Psoas muscle (tissue), 8 donors: ENCODE measurements around the gene ARL15. TPM values are rescaled to one million over a fixed set of nuclear protein-coding genes. Genes with fewer than 3 reads are reported as not detected.
"Not testable (repeated sequence)": the region's sequence is repeated elsewhere in the genome, so short reads cannot be mapped to it uniquely, and the experiment has no call there.

Experiments
- ATAC-seq, 4 donors: fragments of 200-7000 bp; cut with Tn5 transposase; one replicate each; pipeline ENCODE4 v1.9.1; 2020; ENCODE audit warnings: moderate library complexity in 3 of 4, mild to moderate bottlenecking in 2 of 4
- DNase-seq, 2 donors: peaks; one replicate each; pipeline ENCODE4 v3.0.0-alpha.2; 2020
- H3K27ac ChIP-seq: fragments of 200-600 bp; one replicate; pipeline ENCODE4 v1.8.0; 2022
- H3K27me3 ChIP-seq, 3 donors: fragments of 200-600 bp in 1 of 3; one replicate each; pipeline versions ENCODE4 v1.6.1 to v1.8.0; 2013 to 2022; ENCODE audit warnings: low read length in 2 of 3, mild to moderate bottlenecking in 2 of 3, moderate library complexity in 1 of 3; ENCODE audit not compliant: insufficient read depth in 3 of 3
- H3K36me3 ChIP-seq, 2 donors: fragments of 200-600 bp in 1 of 2; one replicate each; pipeline versions ENCODE4 v1.6.1 to v1.8.0; 2013 to 2022; ENCODE audit warnings: low read depth in 1 of 2, mild to moderate bottlenecking in 1 of 2, moderate library complexity in 1 of 2; ENCODE audit not compliant: insufficient read depth in 1 of 2
- H3K4me1 ChIP-seq: fragments of 200-600 bp; one replicate; pipeline ENCODE4 v1.8.0; 2022
- H3K4me3 ChIP-seq: fragments of 200-600 bp; one replicate; pipeline ENCODE4 v1.8.0; 2022; ENCODE audit warnings: mild to moderate bottlenecking
- H3K9me3 ChIP-seq: fragments of 200-600 bp; one replicate; pipeline ENCODE4 v1.8.0; 2022
- CTCF ChIP-seq: fragments of 200-600 bp; IDR thresholded peaks from one replicate; pipeline ENCODE4 v1.8.0; 2022; ENCODE audit warnings: antibody characterized with exemption
- WGBS, 3 donors: extraction: QIAGEN DNeasy Blood & Tissue Kit; methylation state at CpG; one replicate each; pipeline versions ENCODE4 v1.1.6 to v1.1.7; 2013; 5-methylcytosine and 5-hydroxymethylcytosine counted together
- intact Hi-C, 2 donors: fragments of 100-400 bp; cut with DNase I; formaldehyde crosslinking; loops; one replicate each; pipeline versions ENCODE4 v1.11.0 to v1.14.2; 2022
- polyA plus RNA-seq, 3 donors: library from polyadenylated mRNA; stranded (reverse); fragments of 200-250 nt; gene quantifications; one replicate each; pipeline ENCODE4 v1.2.3, GENCODE V29; 2013
- total RNA-seq, 4 donors: library from RNA; stranded (reverse); fragmentation: NEBNext Ultra II Directional in 2 of 4; extraction: Animal tissue kit (Norgen Biotek cat#: 25700) in 2 of 4; gene quantifications; one replicate each; pipeline versions ENCODE4 v1.2.1 to v1.2.4, GENCODE V29; 2021 to 2023
- donor health status: healthy with polysubstance abuse.
- donor health status: DM: no; HTN: no; CAD: no; lungs with moderate emphysema.
- donor health status: Bipolar disorder and iron deficiency.
- donor health status: healthy.
- donor health status: DM: yes; HTN: yes; CAD: no.
- donor health status: DM: no; HTN: no; CAD: no.
- donor health status: DM: no; HTN: no; CAD: no.
- donor health status: DM: yes; HTN: yes; CAD: no.

The ARL15 gene
- total and polyA plus RNA-seq, 7 donors = 2.5 to 8.9 (median 4.6) TPM

GRCh38 chr5:53983568-53984460 is 326.6 kb downstream of the ARL15 start:
- no peaks in the 10 kb centered on the region for H3K4me1 ChIP-seq
- no peak for TF ChIP-seq CTCF
- no peaks in the 10 kb centered on the region for H3K36me3 ChIP-seq
- no peaks in the 10 kb centered on the region for H3K27me3 ChIP-seq
- ATAC-seq = no peak
- no peak for DNase-seq
- intact Hi-C loops = loop anchor here in 1 of 2 donors (10.0 kb wide), 1 partner anchor 231 kb away; no protein-coding TSS in a partner anchor
- H3K9me3 ChIP-seq = no peaks in the 10 kb centered on the region
- no peak overlapping the region for H3K4me3 ChIP-seq
- 78 to 82% (median 81%) methylated on average over 10 of the region's 10 CpGs for WGBS, 3 donors
- H3K27ac ChIP-seq = no peak overlapping the region

DNA sequence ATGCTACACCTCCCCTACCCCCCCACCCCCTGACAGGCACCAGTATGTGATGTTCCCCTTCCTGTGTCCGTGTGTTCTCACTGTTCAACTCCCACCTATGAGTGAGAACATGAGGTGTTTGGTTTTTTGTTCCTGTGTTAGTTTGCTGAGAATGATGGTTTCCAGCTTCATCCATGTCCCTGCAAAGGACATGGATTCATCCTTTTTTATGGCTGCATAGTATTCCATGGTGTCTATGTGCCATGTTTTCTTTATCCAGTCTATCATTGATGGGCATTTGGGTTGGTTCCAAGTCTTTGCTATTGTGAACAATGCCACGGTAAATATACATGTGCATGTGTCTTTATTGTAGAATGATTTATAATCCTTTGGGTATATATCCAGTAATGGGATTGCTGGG is 328.1 kb downstream of the ARL15 start:
- H3K4me3 ChIP-seq, H3K9me3 ChIP-seq, H3K27ac ChIP-seq, DNase-seq, H3K36me3 ChIP-seq, H3K4me1 ChIP-seq, ATAC-seq, H3K27me3 ChIP-seq: not testable (repeated sequence)
- intact Hi-C loops = loop anchor here in 1 of 2 donors (10.0 kb wide), 1 partner anchor 232 kb away; no protein-coding TSS in a partner anchor
- WGBS, 3 donors = 90 to 97% (median 92%) methylated on average over 2 of the region's 2 CpGs

DNA sequence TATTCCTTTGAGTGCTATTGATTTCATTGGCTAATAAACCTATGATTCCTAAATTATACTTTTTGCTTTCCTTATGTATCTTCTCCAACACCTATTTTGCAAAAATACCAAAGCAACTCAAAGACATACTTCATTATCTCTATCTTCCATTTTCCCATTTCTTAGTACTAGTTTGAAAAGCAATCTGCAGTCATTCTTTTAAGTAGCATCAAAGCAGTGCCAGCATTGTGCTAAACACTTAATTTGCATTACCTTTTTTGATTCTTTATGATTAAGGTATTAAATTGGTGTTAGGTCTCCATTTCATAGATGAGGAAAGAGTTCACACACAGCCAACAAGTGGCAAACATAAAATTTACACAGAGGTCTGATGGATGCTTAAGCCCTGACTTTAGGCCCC is 330.3 kb downstream of the ARL15 start:
- intact Hi-C loops = loop anchor here in 1 of 2 donors (10.0 kb wide), 1 partner anchor 235 kb away; no protein-coding TSS in a partner anchor
- ATAC-seq (no peak), DNase-seq (no peak)
- H3K4me3 ChIP-seq = no peak overlapping the region
- no peaks in the 10 kb centered on the region for H3K9me3 ChIP-seq
- no peaks in the 10 kb centered on the region for H3K4me1 ChIP-seq
- no peak for TF ChIP-seq CTCF
- no peaks in the 10 kb centered on the region for H3K27me3 ChIP-seq
- no peak overlapping the region for H3K27ac ChIP-seq
- no peaks in the 10 kb centered on the region for H3K36me3 ChIP-seq

DNA sequence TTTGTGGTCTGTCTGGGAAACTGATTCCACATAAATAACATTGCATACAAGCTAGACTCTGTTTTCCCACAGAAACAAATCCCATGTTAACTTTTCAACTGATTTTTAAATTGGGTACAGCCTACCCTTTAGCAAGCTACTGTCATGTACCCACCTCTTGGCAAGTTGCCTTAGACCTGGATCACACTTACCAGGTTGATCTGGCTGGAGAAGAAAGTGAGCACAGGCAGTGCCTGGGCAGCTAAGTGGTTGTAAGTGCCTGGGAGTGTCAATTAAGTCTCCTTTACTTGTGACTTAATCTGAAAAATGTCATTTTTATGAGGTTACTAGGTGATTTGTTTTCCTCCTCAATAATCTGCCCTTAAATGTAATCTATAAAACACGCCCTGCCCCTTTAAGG is 336.4 kb downstream of the ARL15 start:
- H3K36me3 ChIP-seq = no peaks in the 10 kb centered on the region
- H3K9me3 ChIP-seq = no peaks in the 10 kb centered on the region
- no peaks in the 10 kb centered on the region for H3K27me3 ChIP-seq
- DNase-seq (no peak), ATAC-seq (no peak)
- no peak overlapping the region for H3K27ac ChIP-seq
- H3K4me3 ChIP-seq = no peak overlapping the region
- TF ChIP-seq CTCF = no peak
- no peaks in the 10 kb centered on the region for H3K4me1 ChIP-seq
- intact Hi-C loops = no loop called here
- 96 to 100% (median 100%) methylated on average over 1 of the region's 1 CpG for WGBS, 3 donors

GRCh38 chr5:53972314-53972713 is 338.1 kb downstream of the ARL15 start:
- H3K9me3 ChIP-seq = no peaks in the 10 kb centered on the region
- no peaks in the 10 kb centered on the region for H3K4me1 ChIP-seq
- no peak overlapping the region for H3K4me3 ChIP-seq
- intact Hi-C loops = no loop called here
- ATAC-seq (no peak), DNase-seq (no peak)
- no peak overlapping the region for H3K27ac ChIP-seq
- no peak for TF ChIP-seq CTCF
- no peaks in the 10 kb centered on the region for H3K27me3 ChIP-seq
- WGBS, 3 donors = 94 to 99% (median 96%) methylated on average over 4 of the region's 4 CpGs
- H3K36me3 ChIP-seq = no peaks in the 10 kb centered on the region
